ENCODE measurements around the gene CTSE.
"Not testable (repeated sequence)": the region's sequence is repeated elsewhere in the genome, so short reads cannot be mapped to it uniquely, and the experiment has no call there.

The CTSE gene

GRCh38 chr1:206014601-206015000 lies 9.1 kb downstream of the CTSE start:
- DNase-seq (ENCODE audit: low read depth in 2 of 2): no peak

- DNase-seq (ENCODE audit: low read depth in 2 of 2): no peak
These were observed 10.5 kb downstream of the CTSE start for GRCh38 chr1:206013026-206013795.

- DNase-seq (ENCODE audit: low read depth in 2 of 2): no peak
These were observed 11.4 kb downstream of the CTSE start for GRCh38 chr1:206012086-206012859.

GRCh38 chr1:206011057-206011456 lies 12.6 kb downstream of the CTSE start:
- DNase-seq (ENCODE audit: low read depth in 2 of 2): peak; percentile 17 to 21

GRCh38 chr1:206010060-206010459 lies 13.6 kb downstream of the CTSE start:
- DNase-seq (ENCODE audit: low read depth in 2 of 2): no peak

GRCh38 chr1:206006946-206007345 lies 16.7 kb downstream of the CTSE start:
- DNase-seq (ENCODE audit: low read depth in 2 of 2): no peak

- DNase-seq (ENCODE audit: low read depth in 2 of 2): no peak
These were observed 17.9 kb downstream of the CTSE start for GRCh38 chr1:206005778-206006180.

GRCh38 chr1:206005234-206005633 lies 18.5 kb downstream of the CTSE start:
- no peak for DNase-seq (ENCODE audit: low read depth in 2 of 2)

- DNase-seq (ENCODE audit: low read depth in 2 of 2): no peak
These were observed 18.9 kb downstream of the CTSE start for GRCh38 chr1:206004826-206005225.

GRCh38 chr1:206003854-206004800 lies 19.6 kb downstream of the CTSE start:
- DNase-seq (ENCODE audit: low read depth in 2 of 2): no peak

GRCh38 chr1:206002871-206003801 lies 20.6 kb downstream of the CTSE start, which contains the start of gene RAB7B:
Gene RAB7B, minus strand, starts transcription at chr1:206003395. Its CDS starts 9,260 bp downstream, at chr1:205994135.
- DNase-seq (ENCODE audit: low read depth in 2 of 2): no peak

GRCh38 chr1:206002160-206002559 lies 21.5 kb downstream of the CTSE start:
- no peak for DNase-seq (ENCODE audit: low read depth in 2 of 2)

- peak in 1 of 2 donors; percentile 22 for DNase-seq (ENCODE audit: low read depth in 2 of 2)
These were observed 22.2 kb downstream of the CTSE start for GRCh38 chr1:206001476-206001888.

- DNase-seq (ENCODE audit: low read depth in 2 of 2): peak in 1 of 2 donors; percentile 32
These were observed 22.9 kb downstream of the CTSE start for GRCh38 chr1:206000641-206001339.

GRCh38 chr1:205998457-205999241 lies 25.0 kb downstream of the CTSE start:
- DNase-seq (ENCODE audit: low read depth in 2 of 2): no peak

GRCh38 chr1:205996641-205997040 lies 27.1 kb downstream of the CTSE start:
- DNase-seq (ENCODE audit: low read depth in 2 of 2): not testable (repeated sequence)

- DNase-seq (ENCODE audit: low read depth in 2 of 2): no peak
These were observed 29.3 kb downstream of the CTSE start for GRCh38 chr1:205994346-205994745.

- no peak for DNase-seq (ENCODE audit: low read depth in 2 of 2)
These were observed 30.6 kb downstream of the CTSE start for GRCh38 chr1:205993068-205993467.

GRCh38 chr1:205992218-205992882 lies 31.3 kb downstream of the CTSE start:
- DNase-seq (ENCODE audit: low read depth in 2 of 2): no peak
